Measurements from ENCODE around the gene XPC. TPM values are rescaled to one million over a fixed set of nuclear protein-coding genes. Genes with fewer than 3 reads are reported as not detected.

The XPC gene
- polyA plus RNA-seq, 1 of the 3 experiments (the other 2 are of a cell fraction) = 50.0 TPM

DNA sequence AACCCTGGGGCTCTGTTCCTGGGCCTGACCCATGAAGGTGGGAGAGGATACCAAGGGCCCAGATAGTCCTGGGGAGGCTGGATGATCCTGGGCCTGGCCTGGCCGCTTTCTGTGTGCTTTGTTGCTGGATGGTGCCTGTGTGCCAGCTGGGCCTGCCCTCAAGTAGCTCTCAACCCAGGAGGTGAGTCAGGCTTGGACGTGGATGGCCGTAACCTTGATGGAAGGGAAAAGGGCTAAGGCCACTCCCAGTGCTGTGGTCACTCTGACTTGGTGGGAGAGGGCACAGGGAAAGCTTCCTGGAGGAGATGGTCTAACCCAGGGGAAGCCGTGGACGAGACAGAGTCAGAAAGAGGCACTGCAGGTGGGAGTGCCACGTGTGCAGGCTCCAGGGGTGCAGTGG, 44.1 kb downstream of the XPC start:
- H3K4me1 ChIP-seq (ENCODE audit: control insufficient read depth in 1 of 2, insufficient read depth in 2 of 2, low read depth in 1 of 2, low read length in 1 of 2) = no peaks in the 10 kb centered on the region; a peak in 1 of 4 replicates
- no peak overlapping the region for H3K4me3 ChIP-seq (ENCODE audit: low read depth in 2 of 2, low read length in 1 of 2)
- no peak for DNase-seq
- H3K4me2 ChIP-seq = no peak overlapping the region
- TF ChIP-seq ZBTB33 (IDR thresholded peaks at IDR 0.05; ENCODE audit: borderline replicate concordance, low read depth) (no peak), RAD21 (IDR thresholded peaks at IDR 0.05; ENCODE audit: low read length) (no peak), GABPA (IDR thresholded peaks at IDR 0.05; ENCODE audit: low read depth) (no peak), NRF1 (IDR thresholded peaks at IDR 0.05; ENCODE audit: low read depth, low read length) (no peak), TAF1 (IDR thresholded peaks at IDR 0.05; ENCODE audit: borderline replicate concordance, low read depth, low read length) (no peak), FOXM1 (IDR thresholded peaks at IDR 0.05; ENCODE audit: low read depth) (no peak), ELF1 (IDR thresholded peaks at IDR 0.05) (no peak), RXRA (IDR thresholded peaks at IDR 0.05; ENCODE audit: borderline replicate concordance, low read depth) (no peak), RCOR1 (IDR thresholded peaks at IDR 0.05; ENCODE audit: low read length) (no peak), MXI1 (IDR thresholded peaks at IDR 0.05; ENCODE audit: low read depth, low read length) (no peak), EZH2phosphoT487 (IDR thresholded peaks at IDR 0.05; ENCODE audit: borderline replicate concordance, low read depth) (no peak), JUND (IDR thresholded peaks at IDR 0.05) (no peak), CTCF (IDR thresholded peaks at IDR 0.05) (no peak)
- TF ChIP-seq, protein P1, sequence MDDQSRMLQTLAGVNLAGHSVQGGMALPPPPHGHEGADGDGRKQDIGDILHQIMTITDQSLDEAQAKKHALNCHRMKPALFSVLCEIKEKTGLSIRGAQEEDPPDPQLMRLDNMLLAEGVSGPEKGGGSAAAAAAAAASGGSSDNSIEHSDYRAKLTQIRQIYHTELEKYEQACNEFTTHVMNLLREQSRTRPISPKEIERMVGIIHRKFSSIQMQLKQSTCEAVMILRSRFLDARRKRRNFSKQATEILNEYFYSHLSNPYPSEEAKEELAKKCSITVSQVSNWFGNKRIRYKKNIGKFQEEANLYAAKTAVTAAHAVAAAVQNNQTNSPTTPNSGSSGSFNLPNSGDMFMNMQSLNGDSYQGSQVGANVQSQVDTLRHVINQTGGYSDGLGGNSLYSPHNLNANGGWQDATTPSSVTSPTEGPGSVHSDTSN (IDR thresholded peaks at IDR 0.05) = no peak
- TF ChIP-seq, protein P2, sequence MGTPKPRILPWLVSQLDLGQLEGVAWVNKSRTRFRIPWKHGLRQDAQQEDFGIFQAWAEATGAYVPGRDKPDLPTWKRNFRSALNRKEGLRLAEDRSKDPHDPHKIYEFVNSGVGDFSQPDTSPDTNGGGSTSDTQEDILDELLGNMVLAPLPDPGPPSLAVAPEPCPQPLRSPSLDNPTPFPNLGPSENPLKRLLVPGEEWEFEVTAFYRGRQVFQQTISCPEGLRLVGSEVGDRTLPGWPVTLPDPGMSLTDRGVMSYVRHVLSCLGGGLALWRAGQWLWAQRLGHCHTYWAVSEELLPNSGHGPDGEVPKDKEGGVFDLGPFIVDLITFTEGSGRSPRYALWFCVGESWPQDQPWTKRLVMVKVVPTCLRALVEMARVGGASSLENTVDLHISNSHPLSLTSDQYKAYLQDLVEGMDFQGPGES (IDR thresholded peaks at IDR 0.05; ENCODE audit: low read depth, low read length) = no peak
- ChIA-PET POLR2A (no interaction called here), CTCF (interaction anchor here (1.5 kb wide), 1 partner anchor 238 kb away, joined by 6 read pairs; no protein-coding TSS in a partner anchor)
- H4K20me1 ChIP-seq (ENCODE audit: insufficient read depth) = 0 out of 2 replicates have a peak, but pooled peaks cover 3% of the 10 kb centered on the region
- 87% methylated on average over 5 of the region's 6 CpGs for WGBS (ENCODE audit: low lambda C conversion rate)
- peaks cover 5% of the 10 kb centered on the region for H3F3A ChIP-seq (replicated peaks; ENCODE audit: insufficient read depth)
- no peaks in the 10 kb centered on the region for H3K9me3 ChIP-seq
- H3K27me3 ChIP-seq (ENCODE audit: insufficient read depth) = no peaks in the 10 kb centered on the region
- no peaks in the 10 kb centered on the region for H3K9me2 ChIP-seq
- no peak overlapping the region for H2AFZ ChIP-seq (ENCODE audit: low read depth)
- no peak overlapping the region for H3K9ac ChIP-seq
- no peak overlapping the region for H3K27ac ChIP-seq (ENCODE audit: low read depth in 2 of 2, low read length in 1 of 2)
- peaks cover 16% of the 10 kb centered on the region for H3K79me2 ChIP-seq (ENCODE audit: insufficient read depth)
- peaks cover 33 to 93% of the 10 kb centered on the region in 2 experiments for H3K36me3 ChIP-seq (replicated peaks in 1 of 2; ENCODE audit: control insufficient read depth in 1 of 2, insufficient read depth in 2 of 2, low read length in 1 of 2)

Measured in SK-N-SH (cell line).